HG02623 (cell line): Measurements from ENCODE around the gene INSYN1.
"Not testable (repeated sequence)": the region's sequence is repeated elsewhere in the genome, so short reads cannot be mapped to it uniquely, and the experiment has no call there.

Experiments
- ATAC-seq: cut with Tn5 transposase; IDR thresholded peaks from one replicate; pipeline ENCODE4 v1.9.1; 2021; ENCODE audit warnings: moderate library complexity; ENCODE audit not compliant: unreplicated experiment

The INSYN1 gene

GRCh38 chr15:73750438-73750837 is 2.7 kb downstream of the INSYN1 start:
- ATAC-seq = no peak

DNA sequence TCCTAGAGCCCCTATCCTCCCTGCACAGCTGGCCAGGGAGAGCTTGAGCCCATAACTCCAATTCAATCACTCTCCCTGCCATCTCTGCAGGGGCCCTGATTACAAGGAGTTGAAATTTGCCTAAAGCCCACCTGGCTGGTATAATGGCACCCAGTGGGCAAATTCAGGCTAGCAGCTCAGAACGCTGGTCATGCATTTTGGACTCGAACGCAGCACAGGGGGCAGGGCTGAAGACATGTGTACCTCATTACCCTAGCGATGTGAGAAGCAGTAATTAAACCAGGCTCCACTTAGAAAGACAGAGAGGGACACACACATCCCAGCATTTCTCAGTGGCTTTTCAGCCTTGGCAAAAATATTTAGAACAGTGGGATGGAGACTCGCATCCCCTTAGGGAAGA is 3.2 kb downstream of the INSYN1 start:
- ATAC-seq = no peak

DNA sequence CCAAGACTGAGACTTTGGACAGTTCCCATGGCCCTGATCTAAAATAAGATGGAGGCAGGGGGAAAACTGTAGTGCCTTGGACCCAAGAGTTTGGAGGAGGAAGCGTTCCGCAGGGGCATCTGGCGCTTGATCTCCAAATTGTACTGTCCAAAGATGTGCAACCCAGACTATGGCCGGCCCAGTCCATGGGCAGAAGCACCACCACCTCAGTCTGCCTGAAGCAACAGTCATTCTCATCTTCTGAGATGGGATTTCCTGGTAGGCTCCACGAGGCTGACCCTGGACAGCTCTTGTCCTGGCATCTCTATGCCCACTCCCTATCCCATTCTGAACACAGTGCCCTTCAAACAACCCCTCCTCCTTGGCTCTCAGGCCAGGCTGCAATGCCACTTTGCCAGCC is 3.6 kb downstream of the INSYN1 start:
- ATAC-seq = no peak

- ATAC-seq = no peak
These were observed 4.4 kb downstream of the INSYN1 start for GRCh38 chr15:73748730-73749129.

DNA sequence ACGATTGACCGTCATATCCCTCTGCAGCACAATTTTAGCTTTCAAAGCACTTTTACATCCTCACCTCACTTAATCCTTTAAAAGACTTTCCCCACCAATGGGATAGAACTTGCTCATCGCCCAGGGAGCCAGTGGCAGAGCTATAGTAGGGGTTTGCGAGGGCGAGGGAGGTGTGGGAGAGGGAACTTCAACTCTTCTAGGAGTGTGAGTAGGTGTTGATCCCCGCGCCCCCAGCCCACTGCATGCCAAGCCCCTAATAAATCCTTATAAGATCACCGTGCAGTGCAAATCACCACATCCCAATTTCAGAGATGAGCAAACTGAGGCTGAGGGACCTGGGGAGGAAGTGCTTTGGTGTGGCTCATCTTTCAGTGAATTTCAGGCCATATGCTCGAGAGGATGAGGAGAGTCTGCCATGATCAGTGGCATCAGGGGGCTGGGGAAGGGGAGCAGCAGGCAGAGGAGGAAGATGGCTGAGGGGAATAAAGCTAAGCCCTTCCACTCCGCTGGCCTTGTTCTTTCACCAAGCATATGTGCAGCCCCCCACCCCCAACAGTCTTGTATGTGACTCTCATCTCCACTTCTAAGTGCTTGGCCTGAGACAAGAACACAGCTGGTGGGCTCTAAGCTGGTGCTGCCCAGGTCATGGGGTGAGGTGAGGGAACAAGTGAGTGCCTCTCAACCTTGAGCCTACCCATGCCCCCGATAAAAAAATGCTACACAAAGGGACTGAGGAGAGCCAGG is 5.1 kb downstream of the INSYN1 start:
- no peak for ATAC-seq

- ATAC-seq = no peak
These were observed 6.3 kb downstream of the INSYN1 start for GRCh38 chr15:73746883-73747282.

DNA sequence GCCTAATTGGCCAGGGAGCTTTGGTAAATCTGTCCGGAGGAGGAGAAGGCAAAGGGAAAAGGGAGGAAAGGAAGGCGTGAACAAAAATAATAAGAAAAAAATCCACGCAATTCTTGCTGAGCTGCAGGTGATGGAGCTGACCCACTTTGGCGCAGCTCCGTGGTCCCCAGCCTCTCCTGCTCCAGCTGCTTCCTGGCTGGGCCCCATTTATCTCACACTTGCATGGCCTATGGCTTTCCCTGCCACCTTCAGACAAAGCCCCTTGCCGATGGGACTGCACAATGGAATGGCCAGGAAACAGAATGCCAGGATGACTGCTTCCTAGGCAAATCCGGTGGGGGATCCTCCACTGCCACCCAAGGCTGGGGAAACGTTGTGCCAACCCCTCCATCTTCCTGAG is 6.9 kb downstream of the INSYN1 start:
- ATAC-seq = no peak

GRCh38 chr15:73745073-73745472 is 8.1 kb downstream of the INSYN1 start:
- no peak for ATAC-seq

DNA sequence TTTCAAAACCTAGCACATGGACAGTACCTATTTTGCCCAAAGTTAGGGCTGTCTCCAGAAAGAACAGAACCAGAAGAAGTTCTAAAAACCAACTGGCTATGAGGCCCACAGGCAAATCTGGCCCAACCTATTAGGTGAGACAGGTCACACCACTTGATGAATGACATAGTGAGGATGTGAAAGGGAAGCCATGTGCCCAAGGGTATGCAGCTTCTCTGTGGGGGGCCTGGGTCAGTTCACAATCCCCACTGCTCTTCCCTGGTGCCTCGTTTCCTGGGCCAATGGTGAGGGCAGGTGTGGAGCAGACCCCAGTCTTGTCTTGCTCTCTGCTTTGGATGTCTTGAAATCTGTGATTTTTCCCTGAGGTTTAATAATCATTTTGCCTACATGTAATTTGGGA is 8.9 kb downstream of the INSYN1 start:
- no peak for ATAC-seq

GRCh38 chr15:73741321-73741836 is 11.8 kb downstream of the INSYN1 start:
- ATAC-seq = no peak

- no peak for ATAC-seq
These were observed 12.8 kb downstream of the INSYN1 start for GRCh38 chr15:73740152-73741048.

GRCh38 chr15:73737535-73737934 is 15.6 kb downstream of the INSYN1 start:
- no peak for ATAC-seq

GRCh38 chr15:73732930-73733329 is 20.2 kb downstream of the INSYN1 start:
- no peak for ATAC-seq

- ATAC-seq = not testable (repeated sequence)
These were observed 21.1 kb downstream of the INSYN1 start for GRCh38 chr15:73732051-73732450.

- no peak for ATAC-seq
These were observed 25.7 kb downstream of the INSYN1 start for GRCh38 chr15:73727330-73727976.

- no peak for ATAC-seq
These were observed 28.9 kb downstream of the INSYN1 start for GRCh38 chr15:73724212-73724611.

DNA sequence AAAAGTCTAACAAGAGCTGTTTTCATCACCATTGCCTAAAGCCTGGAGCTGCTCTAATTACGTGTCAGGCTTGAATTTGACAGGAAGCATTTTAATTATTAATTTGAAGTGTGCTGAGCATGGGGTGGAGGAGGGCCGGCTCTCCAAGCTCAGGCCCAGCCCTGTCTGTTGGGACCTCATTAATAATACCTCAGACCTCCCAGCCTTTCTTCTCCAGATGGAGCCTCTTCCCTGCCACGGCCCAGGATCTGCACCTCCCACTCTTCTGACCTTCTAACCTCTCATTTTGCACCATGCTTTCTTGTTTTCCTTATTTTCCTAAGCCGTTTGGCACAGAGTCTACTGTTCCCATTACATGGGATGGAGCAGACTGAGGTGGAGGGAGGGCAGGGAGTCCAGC is 30.0 kb downstream of the INSYN1 start:
- ATAC-seq = no peak

DNA sequence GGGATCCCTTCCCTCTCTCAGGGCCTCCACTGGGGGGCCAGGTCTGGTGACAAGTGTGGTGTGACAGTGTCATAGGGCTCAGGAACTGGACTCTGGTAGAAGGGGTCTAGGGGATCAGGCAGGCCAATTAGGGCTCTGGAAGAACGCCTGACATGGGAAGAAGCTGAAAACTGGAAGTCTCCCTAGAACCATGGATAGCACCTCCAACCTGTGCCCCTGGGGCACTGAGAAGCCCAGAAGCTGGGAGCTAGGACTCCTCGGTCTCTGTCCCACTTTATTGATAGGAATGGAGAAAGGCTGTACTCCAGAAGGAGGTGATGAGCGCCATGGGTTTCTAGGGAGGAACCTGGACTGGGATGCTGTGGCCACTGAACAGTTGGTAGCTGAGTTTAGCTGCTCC is 30.7 kb downstream of the INSYN1 start:
- no peak for ATAC-seq

DNA sequence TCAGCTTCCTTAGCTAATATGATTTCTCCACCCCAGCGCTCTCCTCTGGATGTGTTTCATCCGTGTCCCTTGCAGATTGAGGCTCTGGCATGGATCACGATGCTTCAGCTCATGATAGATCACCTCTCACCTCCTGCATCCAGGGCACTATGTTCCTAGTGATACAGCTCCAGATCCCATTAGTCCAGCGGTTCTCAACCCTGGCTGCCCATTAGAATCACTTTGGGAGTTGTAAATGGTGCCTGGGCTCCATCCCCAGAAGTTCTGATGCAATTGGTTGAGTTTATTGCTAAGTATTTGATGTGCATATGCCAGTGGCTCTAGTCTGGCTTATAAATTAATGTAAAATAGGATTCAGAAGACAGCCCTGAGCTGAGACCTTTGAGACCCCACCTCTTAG is 34.5 kb downstream of the INSYN1 start:
- ATAC-seq = no peak

DNA sequence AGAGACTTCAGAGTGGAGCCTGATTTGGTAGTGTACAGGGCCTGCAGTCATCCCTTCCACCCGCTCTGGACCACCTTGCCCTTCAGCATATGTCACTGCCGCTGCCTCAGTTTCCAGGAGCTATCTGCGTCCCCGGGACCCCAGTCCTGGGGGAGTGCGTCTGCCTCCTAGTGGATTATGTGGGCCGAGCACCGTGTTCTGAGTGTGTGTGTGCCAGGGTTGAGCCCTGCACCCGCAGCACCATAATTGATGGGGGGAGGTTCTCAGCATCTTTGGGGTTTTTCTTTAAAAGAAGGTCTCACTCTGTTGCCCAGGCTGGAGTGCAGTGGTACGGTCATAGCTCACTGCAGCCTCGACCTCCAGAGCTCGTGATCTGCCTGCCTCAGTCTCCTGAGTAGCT is 35.3 kb downstream of the INSYN1 start:
- ATAC-seq = no peak

- no peak for ATAC-seq
These were observed 35.9 kb downstream of the INSYN1 start for GRCh38 chr15:73717206-73717605.
